ENCODE results near the gene YEATS2. TPM values are rescaled to one million over a fixed set of nuclear protein-coding genes. Genes with fewer than 3 reads are reported as not detected.

The YEATS2 gene
- total RNA-seq, 1 experiment from 2014 or later: 22.7 TPM

DNA sequence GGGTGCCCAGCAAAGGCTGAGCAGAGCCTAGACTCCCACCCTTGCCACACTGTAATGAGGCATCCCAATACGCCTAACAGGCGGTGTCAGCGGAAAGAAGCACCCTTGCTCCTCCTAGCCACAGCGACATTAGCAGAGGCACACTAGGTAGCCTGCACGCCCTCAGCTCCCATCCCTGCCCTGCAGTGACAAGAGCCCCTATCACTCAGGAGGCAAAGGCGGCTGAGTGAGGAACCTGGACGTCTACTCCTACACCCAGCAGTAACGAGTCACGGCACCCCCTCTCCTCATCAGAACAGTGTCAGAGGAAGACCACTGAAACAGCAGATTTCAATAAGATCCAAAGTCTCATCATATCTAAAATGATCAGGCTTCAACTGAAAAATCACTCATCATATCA lies 139.8 kb downstream of the YEATS2 start:
- DNase-seq (ENCODE audit: low spot score): no peak

DNA sequence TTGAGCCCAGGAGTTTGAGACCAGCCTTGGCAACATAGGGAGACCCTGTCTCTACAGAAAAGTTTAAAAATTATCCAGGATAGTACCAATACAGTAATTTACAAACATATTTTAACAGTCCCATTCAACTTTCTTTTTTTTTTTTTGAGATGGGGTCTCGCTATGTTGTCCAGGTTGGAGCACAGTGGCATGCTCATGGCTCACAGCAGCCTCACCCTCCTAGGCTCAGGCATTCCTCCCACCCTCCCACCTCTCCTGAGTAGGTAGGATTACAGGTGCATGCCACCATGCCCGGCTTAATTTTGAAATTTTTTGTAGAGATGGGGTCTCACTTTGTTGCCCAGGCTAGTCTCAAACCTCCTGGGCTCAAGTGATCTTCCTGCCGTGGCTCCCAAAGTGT lies 140.3 kb downstream of the YEATS2 start:
- no peak for DNase-seq (ENCODE audit: low spot score)

DNA sequence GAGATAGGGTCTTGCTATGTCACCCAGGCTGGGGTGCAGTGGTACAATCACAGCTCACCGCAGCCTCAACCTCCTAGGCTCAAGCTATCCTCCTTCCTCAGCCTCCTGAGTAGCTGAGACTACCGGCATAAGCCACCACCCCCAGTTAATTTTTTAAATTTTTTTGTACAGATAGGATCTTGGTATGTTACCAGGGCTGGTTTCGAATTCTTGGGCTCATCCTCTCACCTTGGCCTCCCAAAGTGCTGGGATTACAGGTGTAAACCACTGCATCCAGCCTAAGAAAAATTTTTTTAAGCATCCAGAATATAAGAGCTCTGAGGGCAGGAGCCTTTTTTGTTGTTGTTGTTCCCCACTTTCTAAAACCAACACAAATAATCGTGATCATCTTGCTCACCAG lies 142.2 kb downstream of the YEATS2 start:
- DNase-seq (ENCODE audit: low spot score): no peak

DNA sequence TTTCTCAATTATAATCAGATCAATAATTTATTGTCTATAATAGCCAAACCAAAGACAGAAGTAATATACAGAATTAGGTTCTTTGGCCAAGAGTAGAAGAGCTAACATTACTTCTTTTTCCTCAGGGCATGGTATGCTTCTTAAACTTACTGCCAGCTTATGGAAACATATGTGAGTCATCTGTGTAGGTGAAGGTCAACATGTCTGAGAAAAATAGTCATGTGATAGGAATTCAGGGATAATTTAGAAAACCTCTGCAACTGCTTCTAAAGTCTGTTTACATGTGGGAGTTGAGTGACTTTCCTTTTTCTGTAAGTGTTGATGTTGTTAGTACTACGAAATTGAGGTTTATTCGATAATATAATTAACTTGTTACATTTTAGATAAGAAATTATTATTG lies 147.0 kb downstream of the YEATS2 start:
- peak; percentile 76 for DNase-seq (ENCODE audit: low spot score)

DNA sequence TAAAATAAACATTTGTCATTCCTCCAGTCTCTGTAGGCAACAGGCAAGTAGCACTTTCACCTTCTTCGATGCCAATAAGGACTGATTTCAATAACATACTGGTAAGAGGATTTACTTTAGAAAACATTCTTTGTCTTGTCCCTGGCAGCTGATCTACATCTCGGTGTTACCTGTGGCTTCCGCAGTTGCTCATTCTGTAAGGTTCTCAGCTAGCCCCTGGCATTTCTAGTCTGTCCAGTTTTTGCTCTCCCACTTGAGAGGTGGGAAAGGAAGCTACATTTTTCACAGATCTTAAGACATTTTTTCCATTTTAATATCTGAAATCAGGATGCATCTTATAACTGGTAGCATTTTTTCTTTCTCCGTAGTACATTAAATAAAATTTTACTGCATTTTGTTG lies 147.5 kb downstream of the YEATS2 start:
- no peak for DNase-seq (ENCODE audit: low spot score)

DNA sequence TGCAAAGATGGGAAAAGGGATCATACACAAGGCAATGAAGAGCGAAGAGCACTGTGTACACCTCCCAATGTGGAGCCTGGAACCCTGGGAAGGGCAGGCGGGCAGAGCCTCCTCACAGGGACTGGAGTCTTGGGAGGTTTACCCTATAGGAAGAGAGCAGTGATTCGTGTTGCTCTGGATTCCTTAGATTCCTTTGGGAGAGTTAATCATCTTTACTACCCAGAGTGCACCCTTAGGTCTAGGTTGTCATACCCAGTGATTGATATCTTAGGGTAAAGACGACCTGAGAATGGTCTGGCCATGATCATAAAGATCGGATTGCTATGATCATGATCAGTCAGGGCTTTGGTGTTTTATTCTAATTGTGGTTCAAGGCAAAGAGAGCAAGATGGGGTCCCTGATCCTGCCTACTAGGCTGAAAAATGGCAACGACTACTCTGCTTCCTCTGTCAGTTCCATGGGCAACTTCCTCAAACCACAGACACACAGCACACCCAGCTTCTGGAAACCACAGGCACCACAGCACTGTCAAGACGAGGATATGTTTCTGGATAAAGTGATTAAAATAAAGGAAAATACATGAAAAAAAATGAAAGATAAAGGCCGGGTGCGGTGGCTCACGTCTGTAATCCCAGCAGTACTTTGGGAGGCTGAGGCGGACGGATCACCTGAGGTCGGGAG lies 148.2 kb downstream of the YEATS2 start:
- no peak for DNase-seq (ENCODE audit: low spot score)

DNA sequence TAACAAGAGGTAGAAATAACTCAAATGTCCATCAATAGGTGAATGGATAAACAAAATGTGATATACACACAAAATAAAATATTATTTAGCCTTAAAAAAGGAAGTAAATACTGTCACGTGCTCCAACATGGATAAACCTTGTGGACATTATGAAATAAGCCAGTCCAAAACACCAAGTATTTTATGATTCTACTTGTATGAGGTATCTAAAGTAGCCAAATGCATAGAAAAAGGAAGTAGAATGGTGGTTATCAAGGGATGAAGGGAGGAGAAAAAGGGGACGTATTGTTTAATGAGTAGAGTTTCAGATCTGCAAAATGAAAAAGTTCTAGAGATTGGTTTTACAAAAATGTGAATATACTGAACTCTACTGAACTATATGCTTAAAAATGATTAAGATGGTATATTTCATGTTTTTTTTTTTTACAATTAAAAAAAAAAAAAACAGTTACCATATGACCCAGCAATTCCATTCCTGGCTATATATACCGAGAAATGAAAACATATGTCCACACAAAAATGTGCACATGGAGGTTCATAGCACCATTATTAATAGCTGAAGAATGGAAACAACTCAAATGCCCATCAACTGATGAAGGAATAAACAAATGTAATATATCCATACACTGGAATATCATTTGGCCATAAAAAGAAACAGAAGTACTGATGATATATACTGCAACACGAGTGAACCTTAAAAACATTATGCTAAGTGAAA lies 156.9 kb downstream of the YEATS2 start:
- DNase-seq (ENCODE audit: low spot score): no peak

DNA sequence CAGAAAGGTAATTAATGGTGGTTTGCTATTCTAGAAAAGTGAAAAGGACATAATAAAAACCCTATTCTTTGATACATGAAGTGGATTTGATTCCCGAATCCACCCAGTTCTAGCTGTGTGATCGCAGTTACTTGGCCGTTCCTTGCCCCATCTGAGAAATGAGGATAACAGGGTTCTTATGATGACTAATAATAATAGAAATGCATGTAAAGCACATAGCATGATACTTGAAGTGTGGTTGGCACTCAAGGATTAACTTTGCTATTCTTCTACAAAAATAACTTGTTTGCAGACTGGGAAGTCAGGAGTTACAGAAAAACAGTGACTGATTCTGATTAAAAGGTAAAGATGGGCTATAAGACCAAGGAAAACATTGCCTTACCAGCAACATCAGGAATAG lies 160.3 kb downstream of the YEATS2 start:
- no peak for DNase-seq (ENCODE audit: low spot score)

Other genes starting within 250 kb of the YEATS2 start
- gene KLHL6, start 142.1 kb upstream of the YEATS2 start, total RNA-seq (2014; rRNA removed; shearing (Covaris generic)): not detected in 2 replicates
- gene KLHL24, start 62.2 kb upstream of the YEATS2 start, total RNA-seq (2014; rRNA removed; shearing (Covaris generic)): 38.9 and 40.7 TPM in 2 replicates
- gene MAP6D1, start 127.8 kb downstream of the YEATS2 start, total RNA-seq (2014; rRNA removed; shearing (Covaris generic)): 1.0 TPM in 1 of 2 replicates, not detected in the other
- 82.1 and 88.7 TPM in 2 replicates for gene PARL, start 187.1 kb downstream of the YEATS2 start, total RNA-seq (2014; rRNA removed; shearing (Covaris generic))

Measured in H4 (cell line).